GM23338 (cell line): Measurements from ENCODE around the gene EIF3J. TPM values are rescaled to one million over a fixed set of nuclear protein-coding genes. Genes with fewer than 3 reads are reported as not detected.

ENCODE experiments used
- ATAC-seq: fragments of 200-7000 bp; cut with Tn5 transposase; 3 replicates; pipeline ENCODE4 v1.9.1; 2020
- DNase-seq: peaks from one replicate; pipeline ENCODE4 v3.0.0-alpha.2; 2015; ENCODE audit warnings: low spot score
- H2AFZ ChIP-seq: fragments of 200-600 bp; sonication (generic); 2 replicates; pipeline ENCODE4 v1.8.0; 2016; ENCODE audit warnings: antibody characterized with exemption, mild to moderate bottlenecking, moderate library complexity
- H3F3A ChIP-seq: fragments of 200-600 bp; sonication (generic); replicated peaks from 2 replicates; pipeline ENCODE4 v1.8.0; 2017; ENCODE audit warnings: antibody characterized with exemption, mixed run types, low read depth
- H3K27ac ChIP-seq: fragments of 200-600 bp; sonication (generic); 2 replicates; pipeline ENCODE4 v1.6.1; 2016; ENCODE audit warnings: low read depth
- H3K27me3 ChIP-seq: fragments of 200-600 bp; sonication (generic); 2 replicates; pipeline ENCODE4 v1.8.0; 2016; ENCODE audit warnings: mild to moderate bottlenecking, mixed run types, moderate library complexity; ENCODE audit not compliant: insufficient read depth
- H3K36me3 ChIP-seq: fragments of 200-600 bp; sonication (generic); 2 replicates; pipeline ENCODE4 v1.8.0; 2016; ENCODE audit warnings: mild to moderate bottlenecking; ENCODE audit not compliant: insufficient read depth
- H3K4me1 ChIP-seq: fragments of 200-600 bp; sonication (generic); 2 replicates; pipeline ENCODE4 v1.8.0; 2016; ENCODE audit warnings: mild to moderate bottlenecking, moderate library complexity; ENCODE audit not compliant: insufficient read depth
- H3K4me2 ChIP-seq: fragments of 200-600 bp; sonication (generic); 2 replicates; pipeline ENCODE4 v1.7.1; 2017; ENCODE audit warnings: mixed run types
- H3K4me3 ChIP-seq: fragments of 200-600 bp; sonication (generic); 2 replicates; pipeline ENCODE4 v1.6.1; 2016; ENCODE audit warnings: mixed run types
- H3K79me2 ChIP-seq: fragments of 200-600 bp; sonication (generic); replicated peaks from 2 replicates; pipeline ENCODE4 v1.8.0; 2017; ENCODE audit warnings: mild to moderate bottlenecking; ENCODE audit not compliant: insufficient read depth
- H3K9me2 ChIP-seq: fragments of 200-600 bp; sonication (generic); 2 replicates; pipeline ENCODE4 v1.8.0; 2017; ENCODE audit not compliant: insufficient read depth
- H4K20me1 ChIP-seq: fragments of 200-600 bp; sonication (generic); replicated peaks from 2 replicates; pipeline ENCODE4 v1.8.0; 2017; ENCODE audit warnings: mild to moderate bottlenecking; ENCODE audit not compliant: insufficient read depth
- H3K27ac Mint-ChIP-seq: 2 replicates; pipeline ENCODE4 v1.8.0; 2020; ENCODE audit warnings: inconsistent platforms, mild to moderate bottlenecking, moderate library complexity, mixed read lengths
- H3K27me3 Mint-ChIP-seq: 3 replicates; pipeline ENCODE4 v1.8.0; 2022; ENCODE audit warnings: low read depth, mild to moderate bottlenecking, moderate library complexity, mixed read lengths, inconsistent platforms; ENCODE audit not compliant: insufficient read depth, poor library complexity
- H3K36me3 Mint-ChIP-seq: 3 replicates; pipeline ENCODE4 v1.8.0; 2021; ENCODE audit warnings: low read depth, mild to moderate bottlenecking, inconsistent platforms, moderate library complexity, mixed read lengths
- H3K4me1 Mint-ChIP-seq: 3 replicates; pipeline ENCODE4 v1.8.0; 2020; ENCODE audit warnings: mild to moderate bottlenecking, inconsistent platforms, mixed read lengths
- H3K4me3 Mint-ChIP-seq: 3 replicates; pipeline ENCODE4 v1.8.0; 2021; ENCODE audit warnings: moderate library complexity, mild to moderate bottlenecking, inconsistent platforms, mixed read lengths
- H3K9me3 Mint-ChIP-seq: 3 replicates; pipeline ENCODE4 v1.8.0; 2020; ENCODE audit warnings: moderate library complexity, mild to moderate bottlenecking, inconsistent platforms, mixed read lengths
- CREB1 ChIP-seq: fragments of 250-450 bp; sonication (Bioruptor Pico); IDR thresholded peaks from 2 replicates; pipeline ENCODE4 v1.5.0; 2020; ENCODE audit warnings: low read depth, mild to moderate bottlenecking, moderate library complexity
- EZH2 ChIP-seq: fragments of 200-600 bp; sonication (generic); IDR thresholded peaks from one replicate; pipeline ENCODE4 v1.8.0; 2017; ENCODE audit warnings: antibody characterized with exemption, mild to moderate bottlenecking, low read depth; ENCODE audit not compliant: unreplicated experiment
- EZH2phosphoT487 ChIP-seq: fragments of 200-600 bp; sonication (generic); IDR thresholded peaks from one replicate; pipeline ENCODE4 v1.8.1; 2018; ENCODE audit warnings: antibody characterized with exemption; ENCODE audit not compliant: unreplicated experiment
- JUNB ChIP-seq: IDR thresholded peaks from one replicate; pipeline ENCODE4 v1.6.1; 2016; ENCODE audit warnings: antibody characterized with exemption; ENCODE audit not compliant: unreplicated experiment
- NANOG ChIP-seq: IDR thresholded peaks from 2 replicates; pipeline ENCODE4 v1.6.1; 2016; ENCODE audit warnings: antibody characterized with exemption, borderline replicate concordance
- POLR2AphosphoS5 ChIP-seq: IDR thresholded peaks from 2 replicates; pipeline ENCODE4 v1.6.1; 2016; ENCODE audit warnings: antibody characterized with exemption, low read depth
- STAT1 ChIP-seq: IDR thresholded peaks from one replicate; pipeline ENCODE4 v1.6.1; 2016; ENCODE audit warnings: antibody characterized with exemption; ENCODE audit not compliant: unreplicated experiment
- ZNF114 ChIP-seq: fragments of 250-450 bp; sonication (Bioruptor Pico); IDR thresholded peaks from 2 replicates; pipeline ENCODE4 v1.5.0; 2020; ENCODE audit warnings: mild to moderate bottlenecking, moderate library complexity
- ZNF331 ChIP-seq: fragments of 250-450 bp; sonication (Bioruptor Pico); IDR thresholded peaks from 2 replicates; pipeline ENCODE4 v1.5.0; 2020; ENCODE audit warnings: low read depth, mild to moderate bottlenecking, moderate library complexity
- polyA plus RNA-seq: library from polyadenylated mRNA; unstranded; fragments of >200 nt; fragmentation: Nextera tagmentation; extraction: Ambion mirVana; gene quantifications from 2 replicates; pipeline ENCODE4 v1.2.1, GENCODE V29; 2016
- total RNA-seq: library from RNA; depleted of rRNA; stranded (reverse); fragments of >200 nt; shearing (Covaris generic); gene quantifications from 2 replicates; pipeline ENCODE4 v1.2.3, GENCODE V29; 2014
- TF ChIP-seq, protein P1 (sequence below), 2 experiments: fragments of 200-600 bp in 1 of 2; sonication (generic) in 1 of 2; conservative IDR thresholded peaks; 2 replicates each; pipeline versions ENCODE4 v1.5.1 to v1.6.1; 2016 to 2017; ENCODE audit warnings: antibody characterized with exemption in 2 of 2, low read depth in 2 of 2, mild to moderate bottlenecking in 2 of 2, moderate library complexity in 1 of 2
- TF ChIP-seq, protein P2 (sequence below): IDR thresholded peaks from one replicate; pipeline ENCODE4 v1.6.1; 2018; ENCODE audit warnings: antibody characterized with exemption; ENCODE audit not compliant: unreplicated experiment
- TF ChIP-seq, protein P3 (sequence below): fragments of 250-450 bp; sonication (Bioruptor Pico); IDR thresholded peaks from 2 replicates; pipeline ENCODE4 v1.5.0; 2020; ENCODE audit warnings: mild to moderate bottlenecking, moderate library complexity
- TF ChIP-seq, protein P4 (sequence below): IDR thresholded peaks from 2 replicates; pipeline ENCODE4 v1.6.1; 2016; ENCODE audit warnings: antibody characterized with exemption

EIF3J gene
- total and polyA plus RNA-seq, 2 experiments from 2014 or later, result 62.7 to 66.6 TPM

DNA sequence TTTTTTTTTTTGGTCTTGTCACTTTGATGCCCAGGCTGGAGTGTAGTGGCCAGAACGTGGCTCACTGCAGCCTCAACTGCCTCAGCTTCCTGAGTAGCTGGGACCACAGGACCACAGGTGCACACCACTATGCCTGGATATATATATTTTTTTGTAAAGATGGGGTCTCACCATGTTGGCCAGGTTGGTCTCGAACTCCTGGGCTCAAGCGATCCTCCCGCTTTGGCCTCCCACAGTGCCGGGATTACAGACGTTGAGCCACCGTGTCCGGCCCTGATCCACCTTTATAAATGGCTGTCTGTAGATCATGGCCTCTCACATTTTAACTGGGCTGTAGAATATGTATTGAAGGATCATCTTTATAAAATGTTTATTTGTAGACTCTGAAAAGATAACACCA, 1.9 kb upstream of the EIF3J start:
- Histone ChIP-seq H4K20me1 (peaks cover 11% of the 10 kb centered on the region), H3K27me3 (no peaks in the 10 kb centered on the region), H3K9me2 (no peaks in the 10 kb centered on the region), H3K4me1 (peaks cover 9% of the 10 kb centered on the region), H3K79me2 (peaks cover 39% of the 10 kb centered on the region), H3K36me3 (peaks cover 17% of the 10 kb centered on the region; the same call in 1 of the 2 replicates), H3K4me3 (peak overlapping the region; percentile 75), H2AFZ (no peak overlapping the region), H3F3A (peaks cover 22% of the 10 kb centered on the region; the same call in 1 of the 2 replicates), H3K4me2 (peak overlapping the region; percentile 91), H3K27ac (0 out of 2 replicates have a peak overlapping the region, but pooled peaks have one; percentile 99)
- Mint-ChIP-seq H3K27me3 (peaks cover 5% of the 10 kb centered on the region), H3K27ac (no peak overlapping the region), H3K36me3 (peaks cover 33% of the 10 kb centered on the region), H3K9me3 (no peaks in the 10 kb centered on the region), H3K4me1 (peaks cover 18% of the 10 kb centered on the region), H3K4me3 (peak overlapping the region; percentile 83)
- DNase-seq (no peak), ATAC-seq (no peak)
- TF ChIP-seq ZNF114 (CRISPR knock-in tag) (no peak), EZH2phosphoT487 (no peak), CREB1 (CRISPR knock-in tag) (no peak), ZNF331 (CRISPR knock-in tag) (no peak), EZH2 (no peak), POLR2AphosphoS5 (no peak), NANOG (no peak), JUNB (no peak), STAT1 (no peak)
- TF ChIP-seq, protein P1, sequence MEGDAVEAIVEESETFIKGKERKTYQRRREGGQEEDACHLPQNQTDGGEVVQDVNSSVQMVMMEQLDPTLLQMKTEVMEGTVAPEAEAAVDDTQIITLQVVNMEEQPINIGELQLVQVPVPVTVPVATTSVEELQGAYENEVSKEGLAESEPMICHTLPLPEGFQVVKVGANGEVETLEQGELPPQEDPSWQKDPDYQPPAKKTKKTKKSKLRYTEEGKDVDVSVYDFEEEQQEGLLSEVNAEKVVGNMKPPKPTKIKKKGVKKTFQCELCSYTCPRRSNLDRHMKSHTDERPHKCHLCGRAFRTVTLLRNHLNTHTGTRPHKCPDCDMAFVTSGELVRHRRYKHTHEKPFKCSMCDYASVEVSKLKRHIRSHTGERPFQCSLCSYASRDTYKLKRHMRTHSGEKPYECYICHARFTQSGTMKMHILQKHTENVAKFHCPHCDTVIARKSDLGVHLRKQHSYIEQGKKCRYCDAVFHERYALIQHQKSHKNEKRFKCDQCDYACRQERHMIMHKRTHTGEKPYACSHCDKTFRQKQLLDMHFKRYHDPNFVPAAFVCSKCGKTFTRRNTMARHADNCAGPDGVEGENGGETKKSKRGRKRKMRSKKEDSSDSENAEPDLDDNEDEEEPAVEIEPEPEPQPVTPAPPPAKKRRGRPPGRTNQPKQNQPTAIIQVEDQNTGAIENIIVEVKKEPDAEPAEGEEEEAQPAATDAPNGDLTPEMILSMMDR (conservative IDR thresholded peaks at IDR 0.05; ENCODE audit: low read depth in 2 of 2), result no peak
- TF ChIP-seq, protein P2, sequence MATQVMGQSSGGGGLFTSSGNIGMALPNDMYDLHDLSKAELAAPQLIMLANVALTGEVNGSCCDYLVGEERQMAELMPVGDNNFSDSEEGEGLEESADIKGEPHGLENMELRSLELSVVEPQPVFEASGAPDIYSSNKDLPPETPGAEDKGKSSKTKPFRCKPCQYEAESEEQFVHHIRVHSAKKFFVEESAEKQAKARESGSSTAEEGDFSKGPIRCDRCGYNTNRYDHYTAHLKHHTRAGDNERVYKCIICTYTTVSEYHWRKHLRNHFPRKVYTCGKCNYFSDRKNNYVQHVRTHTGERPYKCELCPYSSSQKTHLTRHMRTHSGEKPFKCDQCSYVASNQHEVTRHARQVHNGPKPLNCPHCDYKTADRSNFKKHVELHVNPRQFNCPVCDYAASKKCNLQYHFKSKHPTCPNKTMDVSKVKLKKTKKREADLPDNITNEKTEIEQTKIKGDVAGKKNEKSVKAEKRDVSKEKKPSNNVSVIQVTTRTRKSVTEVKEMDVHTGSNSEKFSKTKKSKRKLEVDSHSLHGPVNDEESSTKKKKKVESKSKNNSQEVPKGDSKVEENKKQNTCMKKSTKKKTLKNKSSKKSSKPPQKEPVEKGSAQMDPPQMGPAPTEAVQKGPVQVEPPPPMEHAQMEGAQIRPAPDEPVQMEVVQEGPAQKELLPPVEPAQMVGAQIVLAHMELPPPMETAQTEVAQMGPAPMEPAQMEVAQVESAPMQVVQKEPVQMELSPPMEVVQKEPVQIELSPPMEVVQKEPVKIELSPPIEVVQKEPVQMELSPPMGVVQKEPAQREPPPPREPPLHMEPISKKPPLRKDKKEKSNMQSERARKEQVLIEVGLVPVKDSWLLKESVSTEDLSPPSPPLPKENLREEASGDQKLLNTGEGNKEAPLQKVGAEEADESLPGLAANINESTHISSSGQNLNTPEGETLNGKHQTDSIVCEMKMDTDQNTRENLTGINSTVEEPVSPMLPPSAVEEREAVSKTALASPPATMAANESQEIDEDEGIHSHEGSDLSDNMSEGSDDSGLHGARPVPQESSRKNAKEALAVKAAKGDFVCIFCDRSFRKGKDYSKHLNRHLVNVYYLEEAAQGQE, result no peak
- TF ChIP-seq, protein P3, sequence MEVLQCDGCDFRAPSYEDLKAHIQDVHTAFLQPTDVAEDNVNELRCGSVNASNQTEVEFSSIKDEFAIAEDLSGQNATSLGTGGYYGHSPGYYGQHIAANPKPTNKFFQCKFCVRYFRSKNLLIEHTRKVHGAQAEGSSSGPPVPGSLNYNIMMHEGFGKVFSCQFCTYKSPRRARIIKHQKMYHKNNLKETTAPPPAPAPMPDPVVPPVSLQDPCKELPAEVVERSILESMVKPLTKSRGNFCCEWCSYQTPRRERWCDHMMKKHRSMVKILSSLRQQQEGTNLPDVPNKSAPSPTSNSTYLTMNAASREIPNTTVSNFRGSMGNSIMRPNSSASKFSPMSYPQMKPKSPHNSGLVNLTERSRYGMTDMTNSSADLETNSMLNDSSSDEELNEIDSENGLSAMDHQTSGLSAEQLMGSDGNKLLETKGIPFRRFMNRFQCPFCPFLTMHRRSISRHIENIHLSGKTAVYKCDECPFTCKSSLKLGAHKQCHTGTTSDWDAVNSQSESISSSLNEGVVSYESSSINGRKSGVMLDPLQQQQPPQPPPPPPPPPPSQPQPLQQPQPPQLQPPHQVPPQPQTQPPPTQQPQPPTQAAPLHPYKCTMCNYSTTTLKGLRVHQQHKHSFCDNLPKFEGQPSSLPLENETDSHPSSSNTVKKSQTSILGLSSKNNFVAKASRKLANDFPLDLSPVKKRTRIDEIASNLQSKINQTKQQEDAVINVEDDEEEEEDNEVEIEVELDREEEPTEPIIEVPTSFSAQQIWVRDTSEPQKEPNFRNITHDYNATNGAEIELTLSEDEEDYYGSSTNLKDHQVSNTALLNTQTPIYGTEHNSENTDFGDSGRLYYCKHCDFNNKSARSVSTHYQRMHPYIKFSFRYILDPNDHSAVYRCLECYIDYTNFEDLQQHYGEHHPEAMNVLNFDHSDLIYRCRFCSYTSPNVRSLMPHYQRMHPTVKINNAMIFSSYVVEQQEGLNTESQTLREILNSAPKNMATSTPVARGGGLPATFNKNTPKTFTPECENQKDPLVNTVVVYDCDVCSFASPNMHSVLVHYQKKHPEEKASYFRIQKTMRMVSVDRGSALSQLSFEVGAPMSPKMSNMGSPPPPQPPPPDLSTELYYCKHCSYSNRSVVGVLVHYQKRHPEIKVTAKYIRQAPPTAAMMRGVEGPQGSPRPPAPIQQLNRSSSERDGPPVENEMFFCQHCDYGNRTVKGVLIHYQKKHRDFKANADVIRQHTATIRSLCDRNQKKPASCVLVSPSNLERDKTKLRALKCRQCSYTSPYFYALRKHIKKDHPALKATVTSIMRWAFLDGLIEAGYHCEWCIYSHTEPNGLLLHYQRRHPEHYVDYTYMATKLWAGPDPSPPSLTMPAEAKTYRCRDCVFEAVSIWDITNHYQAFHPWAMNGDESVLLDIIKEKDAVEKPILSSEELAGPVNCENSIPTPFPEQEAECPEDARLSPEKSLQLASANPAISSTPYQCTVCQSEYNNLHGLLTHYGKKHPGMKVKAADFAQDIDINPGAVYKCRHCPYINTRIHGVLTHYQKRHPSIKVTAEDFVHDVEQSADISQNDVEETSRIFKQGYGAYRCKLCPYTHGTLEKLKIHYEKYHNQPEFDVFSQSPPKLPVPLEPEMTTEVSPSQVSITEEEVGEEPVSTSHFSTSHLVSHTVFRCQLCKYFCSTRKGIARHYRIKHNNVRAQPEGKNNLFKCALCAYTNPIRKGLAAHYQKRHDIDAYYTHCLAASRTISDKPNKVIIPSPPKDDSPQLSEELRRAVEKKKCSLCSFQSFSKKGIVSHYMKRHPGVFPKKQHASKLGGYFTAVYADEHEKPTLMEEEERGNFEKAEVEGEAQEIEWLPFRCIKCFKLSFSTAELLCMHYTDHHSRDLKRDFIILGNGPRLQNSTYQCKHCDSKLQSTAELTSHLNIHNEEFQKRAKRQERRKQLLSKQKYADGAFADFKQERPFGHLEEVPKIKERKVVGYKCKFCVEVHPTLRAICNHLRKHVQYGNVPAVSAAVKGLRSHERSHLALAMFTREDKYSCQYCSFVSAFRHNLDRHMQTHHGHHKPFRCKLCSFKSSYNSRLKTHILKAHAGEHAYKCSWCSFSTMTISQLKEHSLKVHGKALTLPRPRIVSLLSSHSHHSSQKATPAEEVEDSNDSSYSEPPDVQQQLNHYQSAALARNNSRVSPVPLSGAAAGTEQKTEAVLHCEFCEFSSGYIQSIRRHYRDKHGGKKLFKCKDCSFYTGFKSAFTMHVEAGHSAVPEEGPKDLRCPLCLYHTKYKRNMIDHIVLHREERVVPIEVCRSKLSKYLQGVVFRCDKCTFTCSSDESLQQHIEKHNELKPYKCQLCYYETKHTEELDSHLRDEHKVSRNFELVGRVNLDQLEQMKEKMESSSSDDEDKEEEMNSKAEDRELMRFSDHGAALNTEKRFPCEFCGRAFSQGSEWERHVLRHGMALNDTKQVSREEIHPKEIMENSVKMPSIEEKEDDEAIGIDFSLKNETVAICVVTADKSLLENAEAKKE (CRISPR knock-in tag), result no peak
- TF ChIP-seq, protein P4, sequence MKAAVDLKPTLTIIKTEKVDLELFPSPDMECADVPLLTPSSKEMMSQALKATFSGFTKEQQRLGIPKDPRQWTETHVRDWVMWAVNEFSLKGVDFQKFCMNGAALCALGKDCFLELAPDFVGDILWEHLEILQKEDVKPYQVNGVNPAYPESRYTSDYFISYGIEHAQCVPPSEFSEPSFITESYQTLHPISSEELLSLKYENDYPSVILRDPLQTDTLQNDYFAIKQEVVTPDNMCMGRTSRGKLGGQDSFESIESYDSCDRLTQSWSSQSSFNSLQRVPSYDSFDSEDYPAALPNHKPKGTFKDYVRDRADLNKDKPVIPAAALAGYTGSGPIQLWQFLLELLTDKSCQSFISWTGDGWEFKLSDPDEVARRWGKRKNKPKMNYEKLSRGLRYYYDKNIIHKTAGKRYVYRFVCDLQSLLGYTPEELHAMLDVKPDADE, result no peak
